GM21515 (cell line): Measurements from ENCODE around the gene KIF7.

Experiments used
- ATAC-seq: cut with Tn5 transposase; IDR thresholded peaks from one replicate; pipeline ENCODE4 v1.9.1; 2021; ENCODE audit not compliant: unreplicated experiment

The KIF7 gene

DNA sequence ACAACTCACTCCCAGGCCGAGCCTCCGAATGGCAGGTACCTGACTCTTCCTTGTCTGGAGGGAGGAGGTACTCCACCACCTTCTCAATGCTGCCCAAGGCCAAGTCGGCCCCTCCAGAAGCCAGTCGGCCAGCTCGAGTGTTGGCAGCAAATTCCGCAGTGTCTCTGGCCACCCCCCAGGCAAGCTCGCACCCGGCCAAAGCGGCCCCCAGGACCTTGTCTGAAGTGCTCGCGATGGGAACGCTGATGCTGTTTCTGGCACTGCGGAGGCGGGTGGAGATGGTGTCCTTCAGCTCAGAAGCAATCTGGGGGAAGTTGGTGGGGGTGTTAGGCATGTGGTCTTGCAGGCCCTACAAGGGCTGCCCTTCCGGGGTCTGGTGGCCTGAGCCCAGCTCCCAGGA is 14.7 kb upstream of the KIF7 start:
- ATAC-seq = no peak

DNA sequence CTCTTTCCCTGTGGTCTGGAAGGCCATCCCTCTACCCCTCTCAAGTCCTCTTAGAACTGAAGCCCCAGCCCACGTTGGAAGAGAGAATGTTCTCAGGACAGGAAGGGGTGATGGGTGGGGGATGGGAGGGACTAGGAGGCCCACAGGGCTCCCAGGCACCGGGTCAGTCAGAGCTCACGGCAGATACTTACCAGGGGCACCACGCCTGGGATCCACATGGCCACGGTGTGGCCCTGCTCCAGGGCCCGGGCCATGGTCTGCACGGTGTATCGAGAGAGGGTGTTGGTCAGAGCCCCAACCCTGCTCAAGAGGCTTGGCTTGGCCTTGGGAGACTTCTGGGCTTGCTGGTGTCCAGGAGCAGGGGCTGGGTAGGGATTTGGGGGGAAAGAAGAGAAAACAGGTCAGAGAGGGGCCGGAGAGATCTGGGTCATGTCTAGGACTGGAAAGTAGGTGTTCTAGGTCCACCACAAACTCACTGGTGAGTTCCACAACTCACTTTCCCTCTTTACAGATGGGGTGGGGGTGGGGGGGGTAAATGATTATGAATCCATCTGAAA is 14.1 kb upstream of the KIF7 start:
- ATAC-seq = no peak

DNA sequence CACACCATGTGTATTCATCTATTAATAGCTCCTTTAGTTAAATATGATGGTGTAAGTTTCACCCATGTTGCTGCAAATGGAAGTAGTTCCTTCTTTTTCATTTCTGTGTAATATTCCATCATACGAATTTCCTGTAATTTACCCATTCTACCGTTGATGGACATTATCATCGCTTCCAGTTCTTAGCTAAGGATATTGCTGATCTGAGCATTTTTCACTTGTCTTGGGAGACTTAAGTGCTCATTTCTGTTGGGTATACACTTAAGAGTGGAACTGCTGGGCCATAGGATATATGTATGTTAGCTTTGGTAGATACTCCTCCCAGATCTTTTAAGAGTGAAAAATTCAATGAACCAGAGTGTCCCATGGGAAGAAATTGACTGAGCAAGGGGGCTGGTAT is 12.9 kb upstream of the KIF7 start:
- ATAC-seq = no peak

DNA sequence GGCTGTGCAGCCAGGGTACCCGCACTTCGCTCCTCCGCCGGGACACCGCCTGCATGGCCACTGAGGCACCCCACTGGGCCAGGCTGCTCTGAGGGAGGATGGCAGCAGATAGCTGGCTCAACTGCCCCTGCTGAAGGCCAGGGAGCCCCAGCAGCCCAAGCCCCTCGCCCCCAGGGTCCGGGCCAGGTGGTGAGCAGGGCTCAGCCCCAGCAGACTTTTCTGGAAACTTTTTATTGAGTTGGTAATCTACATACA is 12.4 kb upstream of the KIF7 start:
- no peak for ATAC-seq

DNA sequence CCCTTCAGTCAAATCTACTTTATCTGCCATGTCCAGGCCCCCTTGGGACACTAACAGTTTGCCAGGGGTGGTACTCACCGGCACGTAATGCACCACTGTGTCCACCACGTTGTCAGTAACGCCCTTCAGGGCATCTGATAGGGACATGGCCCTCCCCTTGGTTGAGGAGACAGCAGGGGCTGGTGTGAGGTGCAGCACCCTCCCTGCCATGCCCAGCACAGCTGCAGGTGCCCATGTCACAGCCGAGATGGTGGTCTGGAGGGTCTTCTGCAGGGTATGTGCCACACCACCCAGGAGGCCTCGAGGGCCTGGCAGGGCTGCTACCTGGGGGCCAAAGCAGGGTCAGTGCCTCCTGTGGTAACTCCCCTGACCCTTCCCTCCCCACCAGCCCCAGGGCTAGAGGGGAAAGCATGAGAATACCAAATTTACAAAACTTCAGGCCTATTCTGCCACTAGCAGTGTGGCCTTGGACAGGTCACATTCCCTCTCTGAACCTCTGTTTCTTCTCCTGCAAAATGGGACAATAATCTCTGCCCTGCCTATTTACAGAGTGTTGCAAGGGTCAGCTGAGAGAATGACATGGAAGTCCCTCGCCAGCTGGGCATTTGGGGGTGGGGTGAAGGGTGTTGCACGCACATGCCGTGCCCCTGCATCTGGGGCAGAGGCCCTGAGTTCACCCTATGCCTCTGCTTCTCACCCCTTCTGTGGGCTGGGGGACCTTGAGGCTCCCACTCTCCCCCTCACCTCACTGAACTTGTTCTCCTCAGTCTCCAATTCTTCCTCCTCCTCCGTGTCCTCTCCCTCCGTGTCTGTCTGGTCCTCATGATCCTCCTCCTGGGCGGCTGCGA is 11.8 kb upstream of the KIF7 start:
- ATAC-seq = no peak

DNA sequence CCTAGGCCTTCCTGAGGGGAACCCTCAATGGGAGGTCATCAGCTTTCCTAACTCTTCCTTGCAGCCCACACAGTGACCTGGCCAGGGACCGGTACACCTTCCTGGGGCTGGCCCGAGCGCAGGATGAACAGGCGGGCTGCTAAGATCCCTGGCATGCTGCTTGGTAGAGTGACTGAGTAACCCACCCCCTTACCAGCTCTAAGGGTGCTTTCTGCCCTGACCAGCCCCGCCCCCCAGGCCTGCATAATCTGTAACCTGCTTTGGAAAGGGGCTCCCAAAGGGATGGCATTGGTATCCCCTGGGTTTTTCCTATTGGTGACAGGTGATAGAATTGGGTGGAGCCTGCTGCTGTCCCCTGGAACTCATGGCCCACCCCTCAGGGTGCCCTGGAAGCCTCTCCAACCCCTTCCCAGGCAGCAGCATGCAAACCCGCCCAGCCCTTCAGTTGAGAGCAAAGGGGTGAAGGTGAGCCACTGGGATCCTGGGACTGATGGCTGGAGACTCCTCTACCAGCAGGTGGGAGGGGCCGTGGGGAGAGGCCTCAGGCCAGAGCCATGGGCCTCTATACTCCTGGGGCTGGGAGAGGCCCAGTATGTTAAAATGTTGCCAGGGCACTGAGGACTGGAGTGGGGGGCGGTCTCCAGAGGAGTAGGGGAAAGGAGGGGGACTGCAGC is 11.1 kb upstream of the KIF7 start:
- no peak for ATAC-seq

DNA sequence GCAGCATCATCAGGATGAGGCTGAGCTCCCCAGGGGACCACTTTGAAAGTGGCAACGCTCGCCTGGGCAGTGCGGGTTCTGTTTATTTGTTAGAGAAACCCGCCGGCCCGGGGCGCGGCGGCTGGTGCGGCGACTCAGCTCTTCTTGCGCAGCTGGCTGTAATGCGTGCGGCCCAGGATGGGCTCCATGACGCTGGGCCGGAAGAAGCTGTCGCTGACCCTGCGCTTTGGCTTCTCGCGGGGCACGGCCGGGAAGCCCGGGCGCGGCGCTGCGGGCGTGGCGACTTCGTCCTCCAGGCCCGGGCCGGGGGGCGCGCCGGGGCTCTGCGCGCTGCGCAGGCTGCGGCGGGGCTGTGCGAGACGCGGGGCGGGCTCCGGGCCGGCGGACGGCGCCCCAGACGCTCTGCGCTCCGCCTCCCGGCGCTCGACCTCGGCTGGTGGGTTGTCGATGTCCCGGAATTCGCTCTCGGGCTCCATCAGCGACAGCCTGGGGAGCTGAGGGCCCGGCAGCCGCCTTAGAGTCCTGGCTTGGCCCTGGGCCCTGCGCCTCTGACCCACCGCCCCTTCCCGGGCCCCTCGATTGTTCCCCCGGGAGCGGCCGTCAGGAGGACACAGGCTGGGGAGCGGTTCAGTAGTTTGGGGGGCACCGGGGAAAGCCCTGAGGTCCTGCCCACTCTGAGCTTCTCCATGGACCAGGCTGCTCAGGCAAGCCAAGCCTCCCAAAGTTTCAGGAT is 10.3 kb upstream of the KIF7 start:
- no peak for ATAC-seq

DNA sequence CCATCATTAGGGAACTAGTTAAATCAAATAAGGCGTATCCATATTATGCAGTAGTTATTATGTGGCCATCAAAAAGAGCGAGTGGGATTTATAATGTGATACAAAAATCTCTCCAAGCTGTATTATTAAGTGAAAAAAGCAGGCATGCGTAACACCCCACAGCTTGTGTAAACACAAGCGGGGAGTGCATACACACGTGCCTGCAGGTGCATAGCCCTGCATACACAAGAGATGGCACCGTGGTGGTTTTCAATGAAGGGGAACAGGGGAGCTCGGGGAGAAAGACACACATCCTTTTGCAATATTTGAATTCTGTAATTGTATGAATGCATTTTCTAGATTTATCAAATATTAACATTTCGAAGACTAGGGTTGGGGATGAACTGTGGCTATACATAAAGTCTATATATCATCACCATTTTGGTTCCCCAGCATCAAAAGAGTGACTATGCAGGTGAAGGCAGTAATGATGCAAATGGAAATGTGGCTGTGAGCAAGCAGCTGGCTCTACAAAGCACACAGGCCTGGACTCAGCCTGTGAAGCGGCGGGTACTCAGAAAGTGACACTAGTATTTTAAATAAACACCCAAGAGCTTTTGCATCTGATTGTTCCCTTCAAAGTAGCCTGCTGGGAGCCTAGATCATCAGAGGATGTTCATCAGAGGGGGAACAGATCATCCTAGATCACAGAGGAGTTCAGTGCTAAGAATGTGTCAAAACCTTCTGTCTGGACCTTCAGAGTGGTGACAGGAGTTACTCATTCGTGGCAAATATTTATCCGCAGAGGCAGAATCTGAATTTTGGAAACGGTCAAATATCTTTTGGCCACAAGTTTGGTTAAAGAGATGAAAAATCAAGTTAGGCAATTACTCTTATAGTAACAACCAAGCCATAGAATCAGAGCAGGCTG is 9.4 kb upstream of the KIF7 start:
- no peak for ATAC-seq

DNA sequence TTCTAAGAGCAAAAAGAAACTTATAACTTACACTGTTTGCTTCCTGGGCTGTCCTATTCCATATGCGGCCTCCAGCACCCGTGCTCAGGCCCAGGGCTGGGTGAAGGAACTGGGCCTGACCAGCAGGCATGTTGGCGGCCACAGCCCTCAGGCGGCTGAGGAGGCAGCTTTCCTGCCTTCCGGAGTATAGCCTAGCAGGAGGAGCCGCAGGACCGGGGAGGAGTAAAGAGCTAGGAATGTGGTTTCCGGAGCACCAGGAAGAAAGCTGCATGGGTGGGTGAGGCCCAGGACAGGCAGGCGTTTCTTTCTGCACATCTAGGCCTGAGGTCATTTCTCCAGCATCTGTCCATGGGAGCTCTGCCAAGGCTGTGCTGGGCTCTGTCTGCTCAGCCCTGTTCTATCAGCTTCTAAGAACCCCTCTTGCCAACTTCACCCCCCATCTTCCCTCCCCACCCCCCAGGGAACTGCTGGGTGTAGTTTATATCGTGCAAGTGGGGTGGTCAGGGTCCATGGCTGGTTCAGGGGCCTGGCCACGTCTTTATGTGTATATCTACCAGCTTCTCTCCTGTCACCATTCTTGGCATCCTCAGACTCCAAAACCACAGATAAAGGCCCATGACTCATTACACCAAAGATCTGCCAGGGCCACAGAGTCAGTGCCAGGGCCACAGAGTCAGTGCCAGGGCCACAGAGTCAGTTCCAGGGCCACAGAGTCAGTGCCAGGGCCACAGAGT is 7.8 kb upstream of the KIF7 start:
- ATAC-seq = no peak

DNA sequence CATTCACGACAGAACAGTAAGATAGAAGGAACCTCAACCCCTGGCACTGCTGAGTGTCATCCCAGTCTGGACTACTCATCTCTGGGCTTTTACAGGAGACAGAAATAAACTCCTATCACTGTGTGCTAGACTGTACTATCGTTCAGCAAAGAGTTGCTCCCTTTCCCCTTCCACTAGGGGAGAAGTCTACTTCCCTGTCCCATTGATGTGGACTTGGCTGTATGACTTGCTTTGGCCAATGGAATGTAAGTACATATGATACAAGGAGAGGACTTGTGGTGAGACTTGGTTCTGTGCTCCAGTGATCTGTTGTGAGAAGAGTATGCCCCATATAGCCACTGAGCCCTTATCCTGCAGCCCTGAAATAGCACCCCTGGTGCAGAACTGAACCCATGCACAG is 5.3 kb upstream of the KIF7 start:
- ATAC-seq = no peak

DNA sequence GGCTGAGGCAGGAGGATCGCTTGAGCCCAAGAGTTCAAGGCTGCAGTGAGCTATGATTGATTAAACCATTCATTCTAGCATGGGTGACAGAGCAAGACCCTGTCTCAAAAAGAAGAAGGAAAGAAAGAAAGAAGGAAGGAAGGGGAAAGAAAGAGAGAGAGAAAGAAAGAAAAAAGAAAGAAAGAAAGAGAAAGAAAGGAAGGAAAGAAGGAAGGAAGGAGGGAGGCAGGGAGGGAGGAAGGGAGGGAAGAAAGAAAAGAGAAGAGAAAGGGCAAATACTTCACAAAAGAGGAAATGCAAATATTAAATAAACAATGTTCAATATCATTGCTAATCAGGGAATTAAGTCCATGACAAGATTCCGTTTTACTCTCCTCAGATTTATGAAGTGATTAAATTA is 4.0 kb upstream of the KIF7 start:
- no peak for ATAC-seq

DNA sequence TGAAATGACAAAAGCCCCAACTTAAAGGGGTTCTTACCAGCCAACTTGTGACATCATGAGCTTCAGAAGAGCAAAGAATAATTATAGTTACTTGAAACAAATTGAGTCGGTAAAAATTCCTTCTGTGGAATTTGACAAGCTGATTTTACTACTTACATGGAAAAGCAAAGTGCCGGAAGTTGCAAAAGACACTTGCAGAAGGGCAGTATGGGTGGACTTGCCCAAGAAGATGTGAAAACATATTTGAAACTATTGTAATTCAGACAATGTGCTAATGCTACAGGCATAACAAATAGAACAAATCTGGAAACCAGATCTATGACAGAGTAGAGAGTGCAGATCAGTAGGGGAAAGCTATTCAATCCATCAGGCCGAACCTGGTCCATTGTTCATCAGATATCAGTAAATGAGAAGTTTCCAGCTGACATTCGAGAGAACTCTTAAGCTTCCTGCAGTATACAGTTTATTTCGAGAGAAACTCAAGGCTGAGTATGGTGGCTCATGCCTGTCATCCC is 2.5 kb upstream of the KIF7 start:
- no peak for ATAC-seq

DNA sequence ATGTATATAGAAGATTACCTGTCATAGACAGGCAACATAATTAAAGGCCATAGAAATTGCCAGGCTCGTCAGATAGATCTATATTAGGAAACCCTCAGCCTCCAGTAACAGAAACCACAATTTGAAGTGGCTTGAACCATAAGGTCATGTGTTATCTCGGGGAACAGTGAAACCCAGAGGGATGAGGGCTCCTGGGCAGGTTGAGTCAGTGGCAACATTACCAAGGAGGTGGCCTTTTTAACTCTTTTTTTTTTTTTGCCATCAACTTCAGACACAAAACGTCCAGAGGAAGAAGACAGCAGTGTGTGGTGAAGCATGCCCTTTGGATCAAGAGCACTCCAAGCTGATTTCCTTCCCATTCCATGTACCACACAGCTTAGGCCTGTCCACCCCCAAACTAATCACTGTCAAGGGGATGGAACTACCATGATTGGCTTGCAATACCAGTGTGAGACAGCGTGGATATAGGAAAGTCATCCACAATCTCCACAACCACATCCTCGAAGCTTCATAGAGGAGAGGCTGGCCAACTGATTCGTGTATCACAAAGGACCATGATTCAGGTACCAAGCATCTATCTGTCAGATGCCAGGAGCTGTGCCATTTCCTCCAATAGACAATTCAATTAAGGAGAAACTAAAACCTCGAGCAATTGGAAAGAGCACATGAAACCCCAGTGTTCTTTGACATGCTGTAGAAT is 999 bp upstream of the KIF7 start:
- ATAC-seq = no peak

DNA sequence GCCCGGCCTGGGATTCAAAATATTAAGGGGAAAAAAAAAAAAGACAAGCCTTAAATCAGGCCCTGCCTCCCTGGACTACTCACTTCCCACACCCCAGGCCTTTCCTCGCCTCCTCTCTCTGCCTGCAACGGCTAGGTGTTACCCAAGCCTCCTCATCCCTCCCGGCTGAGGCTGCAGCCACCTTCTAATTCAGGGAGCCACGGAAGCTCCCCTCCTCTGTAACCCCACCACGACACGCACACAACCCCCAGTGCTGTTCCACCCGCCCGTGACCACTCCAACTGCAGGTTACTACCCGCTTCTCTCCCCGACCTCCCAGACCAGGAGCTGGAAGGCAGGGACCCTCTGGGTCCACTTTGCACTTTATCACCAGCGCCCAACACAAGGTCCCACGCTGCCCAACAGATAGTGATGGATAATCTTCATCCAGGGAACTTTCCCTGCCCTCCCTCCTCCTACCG is 936 bp downstream of the KIF7 start:
- no peak for ATAC-seq

DNA sequence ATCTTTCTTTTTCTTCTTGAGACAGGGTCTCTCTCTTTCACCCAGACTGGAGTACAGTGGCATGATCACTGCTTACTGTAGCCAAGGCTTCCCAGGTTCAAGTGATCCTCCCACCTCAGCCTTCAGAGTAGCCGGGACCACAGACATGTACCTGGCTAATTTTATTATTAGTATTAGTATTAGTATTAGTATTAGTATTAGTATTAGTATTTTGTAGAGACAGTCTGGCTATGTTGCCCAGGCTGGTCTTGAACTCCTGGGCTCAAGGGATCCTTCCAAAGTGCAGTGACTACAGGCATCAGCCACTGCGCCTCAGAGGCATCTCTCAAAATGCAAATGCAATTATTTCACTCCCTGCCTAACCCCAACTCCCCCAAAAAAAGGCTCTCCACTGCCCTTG is 1.7 kb downstream of the KIF7 start:
- no peak for ATAC-seq

DNA sequence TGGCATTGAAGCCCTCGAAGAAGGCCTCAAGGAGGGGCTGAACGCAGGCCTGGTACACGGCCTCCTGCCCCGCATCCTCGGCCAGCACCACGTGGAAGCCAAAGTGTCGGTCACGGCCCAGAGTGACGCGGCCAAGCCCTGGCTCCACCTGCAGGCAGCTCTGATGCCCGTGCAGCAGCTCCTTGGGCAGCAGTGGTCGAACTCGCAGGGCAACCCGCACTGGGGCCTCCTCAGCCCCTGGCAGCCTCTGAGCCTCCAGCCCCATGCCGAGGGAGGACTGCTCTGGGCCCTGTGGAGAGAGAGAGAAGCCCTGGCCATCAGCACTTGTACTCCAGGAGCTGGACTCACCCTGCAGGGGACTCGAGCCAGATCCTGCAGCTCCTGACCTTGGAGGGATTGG is 2.6 kb downstream of the KIF7 start:
- no peak for ATAC-seq

DNA sequence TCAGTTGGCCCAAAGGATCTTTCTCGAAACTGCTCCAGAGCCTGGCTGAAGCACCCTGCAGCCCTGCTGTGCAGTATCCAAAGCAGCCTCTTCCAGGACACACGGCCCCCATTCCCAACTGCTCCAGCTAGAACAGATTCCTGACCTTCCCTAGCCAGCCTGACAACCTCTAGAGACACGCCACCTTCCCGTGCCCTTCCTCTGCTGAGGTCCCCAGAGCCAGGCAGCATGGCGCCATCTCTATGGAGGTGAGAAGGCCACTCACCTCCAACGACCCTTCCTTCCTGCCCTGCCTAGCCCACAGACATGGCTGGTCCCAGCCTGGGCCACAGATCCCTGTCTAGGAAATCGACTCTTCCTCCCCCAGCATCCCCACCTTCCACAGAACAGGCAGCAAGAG is 3.1 kb downstream of the KIF7 start:
- ATAC-seq = no peak

DNA sequence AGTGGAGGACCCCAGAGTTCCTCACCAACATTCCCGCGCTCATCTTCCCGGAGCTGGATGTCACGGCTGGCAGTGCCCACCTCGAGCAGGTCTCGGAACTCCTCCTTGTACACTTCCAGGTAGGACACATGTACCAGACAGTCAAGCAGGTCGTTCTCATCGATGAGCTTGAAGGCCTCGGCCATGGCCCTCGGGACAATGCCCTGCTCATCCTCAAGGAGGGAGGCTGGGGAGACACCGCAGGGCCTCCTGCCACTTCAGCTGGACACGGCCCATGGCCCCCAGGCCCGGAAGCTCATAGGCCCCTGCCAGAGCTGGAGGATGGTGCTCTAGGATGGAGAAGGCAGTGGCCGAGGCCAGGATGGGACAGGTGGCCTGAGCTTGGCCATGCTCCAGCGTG is 5.6 kb downstream of the KIF7 start:
- ATAC-seq = no peak

DNA sequence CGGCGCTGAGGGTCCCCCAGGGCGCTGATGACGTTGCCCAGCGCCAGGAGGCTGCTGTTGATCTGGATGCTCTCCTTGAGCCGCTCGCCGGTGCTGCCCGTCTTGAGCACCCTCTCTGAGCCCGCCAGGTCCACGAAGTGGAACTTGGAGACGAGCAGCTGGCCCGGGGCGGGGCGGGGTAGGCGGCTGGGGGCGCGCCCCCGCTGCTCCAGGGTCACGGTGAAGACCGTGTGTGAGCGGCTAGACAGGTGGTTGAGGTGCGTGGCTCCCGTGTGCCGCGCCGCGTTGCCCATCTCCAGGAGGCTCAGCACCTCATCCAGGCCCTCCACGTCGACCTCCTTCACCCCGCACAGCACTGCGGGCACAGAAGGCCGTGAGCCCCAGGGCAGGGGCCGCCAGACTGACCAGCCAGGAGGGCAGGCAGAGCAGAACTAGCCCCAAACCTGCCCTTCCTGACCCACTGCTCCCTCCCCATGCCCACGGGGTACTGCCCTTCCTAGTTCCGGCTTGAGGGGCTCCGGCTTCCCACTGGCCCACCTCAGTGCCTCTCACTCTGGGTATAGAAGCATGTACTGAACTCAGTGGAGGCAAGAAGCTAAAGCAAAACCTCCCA is 6.1 kb downstream of the KIF7 start:
- ATAC-seq = no peak
